Right ventricle myocardium superior (tissue), 1 donor: ENCODE results near the gene NEDD4. TPM values are rescaled to one million over a fixed set of nuclear protein-coding genes. Genes with fewer than 3 reads are reported as not detected.
"Not testable (repeated sequence)": the region's sequence is repeated elsewhere in the genome, so short reads cannot be mapped to it uniquely, and the experiment has no call there.

Experiments
- ATAC-seq: fragments of 200-7000 bp; cut with Tn5 transposase; one replicate; pipeline ENCODE4 v1.9.1; 2020; ENCODE audit warnings: mild to moderate bottlenecking; ENCODE audit not compliant: poor library complexity
- DNase-seq: peaks from one replicate; pipeline ENCODE4 v3.0.0-alpha.2; 2020
- intact Hi-C: fragments of 100-400 bp; cut with DNase I; formaldehyde crosslinking; loops from one replicate; pipeline ENCODE4 v1.11.2; 2022
- long read RNA-seq: library from polyadenylated mRNA; unstranded; transcript quantifications from one replicate; pipeline ENCODE4 v2.0.0, GENCODE V29; 2021
- total RNA-seq: library from RNA; stranded (reverse); fragmentation: NEBNext Ultra II Directional; extraction: Animal tissue kit (Norgen Biotek cat#: 25700); gene quantifications from one replicate; pipeline ENCODE4 v1.2.1, GENCODE V29; 2021
- donor health status: DM: no; HTN: yes; CAD: no; lungs with severe emphysema.

The NEDD4 gene
- total RNA-seq: 8.1 TPM
- long read RNA-seq, full-length matches to known transcripts: 7 of 7 reads
- long read RNA-seq, partial matches to known transcripts: 0 of 7 reads
- long read RNA-seq, other reads (novel, unspliced or antisense): 0 of 7 reads

DNA sequence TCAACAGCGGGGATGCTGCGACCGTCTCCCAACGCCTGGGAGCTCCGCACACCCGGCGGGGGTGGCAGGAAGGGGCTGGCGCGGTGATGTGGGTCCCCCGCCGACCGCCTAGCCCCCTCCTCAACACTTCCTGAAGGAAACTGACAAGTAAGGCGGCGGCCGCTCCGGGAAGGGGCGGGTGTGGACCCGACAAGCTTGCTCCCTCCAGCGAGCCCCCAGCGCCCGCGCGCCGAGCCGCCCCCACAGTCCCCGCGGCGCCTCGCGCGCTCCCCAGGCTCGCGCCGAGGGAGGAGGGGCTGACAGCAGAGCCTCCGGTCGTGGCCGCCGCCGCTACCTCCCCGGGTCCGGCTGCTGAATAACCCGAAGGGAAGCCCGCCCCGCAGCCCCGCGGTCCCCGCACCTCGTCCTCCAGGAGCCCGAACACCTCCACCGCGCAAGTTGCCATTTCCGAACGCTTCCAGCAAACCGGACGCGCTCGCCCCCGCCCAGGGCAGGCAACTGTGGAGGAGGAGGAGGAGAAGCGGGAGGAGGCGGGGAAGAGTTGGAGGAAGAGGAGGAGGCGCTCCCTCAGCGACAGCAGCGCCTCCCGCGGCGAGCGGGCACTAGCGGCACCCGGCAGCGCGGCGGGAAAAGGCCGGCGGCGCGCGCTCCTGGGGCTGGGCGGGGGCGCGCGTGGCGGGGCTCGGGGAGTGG, at the start of gene NEDD4:
TSS of gene NEDD4 (minus strand) at position 502 of the 693 bp plus-strand sequence. CDS start at position 445, 57 bp downstream.
- peak; percentile 91 for DNase-seq
- intact Hi-C loops: no loop called here
- ATAC-seq: peak; percentile 98

- intact Hi-C loops: no loop called here
- DNase-seq: no peak
- ATAC-seq: no peak
Observed at GRCh38 chr15:56042498-56042897, 49.1 kb upstream of the NEDD4 start.

DNA sequence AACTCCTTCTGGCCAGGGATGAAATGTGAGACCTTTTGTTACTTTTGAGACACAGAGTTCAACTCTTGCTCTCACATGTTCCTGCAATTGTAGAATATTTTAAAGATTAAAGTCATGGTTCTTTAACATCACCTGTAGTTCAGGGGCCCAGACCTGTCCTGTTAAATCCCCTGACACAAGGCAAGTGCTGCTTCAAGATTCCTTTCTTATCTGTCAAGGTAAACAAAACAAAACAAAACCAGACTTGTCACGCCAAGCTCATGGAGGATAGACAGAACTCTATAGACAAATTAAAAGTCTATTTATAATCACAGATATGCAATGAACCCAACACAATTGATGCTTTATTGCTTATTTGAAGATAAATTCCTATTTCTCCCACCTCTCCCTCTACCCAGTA, 48.6 kb upstream of the NEDD4 start:
- intact Hi-C loops: no loop called here
- no peak for DNase-seq
- no peak for ATAC-seq

- intact Hi-C loops: no loop called here
- ATAC-seq: peak; percentile 68
- DNase-seq: peak; percentile 47
Observed at GRCh38 chr15:56040081-56041035, 46.9 kb upstream of the NEDD4 start.

DNA sequence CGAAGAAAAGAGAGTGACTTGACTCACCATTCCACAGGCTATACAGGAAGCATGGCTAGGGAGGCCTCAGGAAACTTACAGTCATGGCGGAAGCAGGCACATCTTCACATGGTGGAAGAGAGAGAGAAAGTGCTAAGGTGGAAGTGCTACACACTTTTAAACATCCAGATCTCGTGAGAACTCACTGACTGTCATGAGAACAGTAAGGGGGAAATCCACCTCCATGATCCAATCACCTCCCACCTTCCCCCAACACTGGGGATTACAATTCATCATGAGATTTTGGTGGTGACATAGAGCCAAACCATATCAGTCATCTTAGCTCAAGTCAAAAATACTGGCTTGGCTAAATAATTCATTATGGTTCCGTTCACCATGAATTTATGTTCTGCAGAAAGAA, 45.3 kb upstream of the NEDD4 start:
- intact Hi-C loops: no loop called here
- ATAC-seq: no peak
- no peak for DNase-seq

GRCh38 chr15:56038015-56038414, 44.6 kb upstream of the NEDD4 start:
- ATAC-seq (no peak), DNase-seq (no peak)
- intact Hi-C loops: no loop called here

DNA sequence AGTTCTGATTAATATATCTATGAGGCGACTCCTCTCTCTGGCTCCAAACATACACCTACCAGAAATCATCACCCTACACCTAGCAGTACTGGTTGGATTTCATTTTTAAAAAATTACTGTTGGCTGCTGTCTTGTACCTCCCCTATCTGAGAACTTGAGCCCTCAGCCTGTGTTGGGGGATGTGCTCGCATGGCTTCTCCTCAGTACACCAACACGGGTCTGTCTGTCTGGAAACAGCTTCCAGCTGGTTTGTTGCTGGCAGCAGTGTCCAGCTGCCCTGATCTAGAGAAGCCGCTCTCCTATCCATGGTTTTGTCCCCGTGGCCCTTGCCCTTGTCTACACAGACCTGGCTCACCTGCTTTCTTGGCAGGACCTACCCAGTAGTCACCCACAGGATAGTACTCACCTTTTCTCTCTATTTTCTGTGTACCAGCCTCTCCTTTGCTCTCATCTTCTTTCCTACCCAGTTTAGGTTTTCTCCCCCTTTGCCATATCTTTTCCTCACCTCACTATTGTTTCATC, 43.2 kb upstream of the NEDD4 start:
- DNase-seq: no peak
- no peak for ATAC-seq
- intact Hi-C loops: no loop called here

GRCh38 chr15:56035166-56035565, 41.8 kb upstream of the NEDD4 start:
- intact Hi-C loops: no loop called here
- DNase-seq (no peak), ATAC-seq (no peak)

- no peak for DNase-seq
- intact Hi-C loops: no loop called here
- ATAC-seq: no peak
Observed at GRCh38 chr15:56034514-56034913, 41.1 kb upstream of the NEDD4 start.

GRCh38 chr15:56032373-56032772, 39.0 kb upstream of the NEDD4 start:
- intact Hi-C loops: no loop called here
- DNase-seq (no peak), ATAC-seq (no peak)

DNA sequence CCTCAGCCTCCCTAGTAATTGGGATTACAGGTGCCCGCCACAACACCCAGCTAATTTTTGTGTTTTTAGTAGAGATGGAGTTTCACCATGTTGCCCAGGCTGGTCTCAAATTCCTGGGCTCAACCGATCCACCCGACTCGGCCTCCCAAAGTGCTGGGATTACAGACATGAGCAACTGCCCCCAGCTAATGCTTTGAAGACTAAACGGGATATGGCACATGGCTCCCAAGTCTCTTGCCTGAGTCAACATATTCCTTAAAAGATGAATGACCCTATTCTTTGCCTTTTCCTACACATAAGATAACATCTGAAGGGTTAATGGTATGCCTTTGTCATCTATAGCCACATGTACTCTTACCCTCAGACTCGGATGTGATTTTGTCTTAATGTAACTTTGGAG, 38.4 kb upstream of the NEDD4 start:
- no peak for DNase-seq
- intact Hi-C loops: no loop called here
- no peak for ATAC-seq

DNA sequence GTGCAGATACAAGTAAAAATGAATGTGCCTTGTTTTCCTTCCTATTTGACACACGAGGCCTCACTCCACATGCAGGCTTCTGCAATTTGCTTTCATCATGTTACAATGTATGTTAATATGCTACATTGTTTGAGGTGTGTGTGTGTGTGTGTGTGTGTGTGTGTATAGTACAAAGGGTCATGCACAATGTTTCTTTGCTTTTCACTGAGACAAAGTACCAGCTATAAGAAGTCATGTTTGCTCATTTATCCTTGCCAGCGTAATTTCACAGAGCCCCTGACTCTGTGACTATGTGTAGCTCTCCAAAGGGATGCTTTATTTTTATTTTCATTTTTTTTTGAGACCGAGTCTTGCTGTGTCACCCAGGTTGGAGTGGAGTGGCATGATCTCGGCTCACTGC, 38.0 kb upstream of the NEDD4 start:
- no peak for DNase-seq
- intact Hi-C loops: no loop called here

GRCh38 chr15:56028430-56028829, 35.0 kb upstream of the NEDD4 start:
- DNase-seq: no peak
- intact Hi-C loops: no loop called here
- ATAC-seq: no peak

More for the DNA sequence above, 38.0 kb upstream of the NEDD4 start:
- ATAC-seq: no peak

DNA sequence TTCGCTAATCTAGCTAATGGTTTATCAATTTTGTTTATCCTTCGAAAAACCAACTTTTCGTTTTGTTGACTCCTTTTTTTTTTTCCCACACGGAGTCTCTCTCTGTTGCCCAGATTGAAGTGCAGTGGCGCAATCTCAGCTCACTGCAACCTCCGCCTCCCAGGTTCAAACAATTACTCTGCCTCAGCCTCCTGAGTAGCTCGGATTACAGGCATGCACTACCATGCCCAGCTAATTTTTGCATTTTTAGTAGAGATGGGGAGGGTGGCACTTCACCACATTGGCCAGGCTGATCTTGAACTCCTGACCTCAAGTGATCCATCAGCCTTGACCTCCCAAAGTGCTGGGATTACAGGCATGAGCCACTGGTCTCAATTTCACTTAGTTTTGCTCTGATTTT, 29.7 kb upstream of the NEDD4 start:
- ATAC-seq, DNase-seq, intact Hi-C loops: not testable (repeated sequence)

DNA sequence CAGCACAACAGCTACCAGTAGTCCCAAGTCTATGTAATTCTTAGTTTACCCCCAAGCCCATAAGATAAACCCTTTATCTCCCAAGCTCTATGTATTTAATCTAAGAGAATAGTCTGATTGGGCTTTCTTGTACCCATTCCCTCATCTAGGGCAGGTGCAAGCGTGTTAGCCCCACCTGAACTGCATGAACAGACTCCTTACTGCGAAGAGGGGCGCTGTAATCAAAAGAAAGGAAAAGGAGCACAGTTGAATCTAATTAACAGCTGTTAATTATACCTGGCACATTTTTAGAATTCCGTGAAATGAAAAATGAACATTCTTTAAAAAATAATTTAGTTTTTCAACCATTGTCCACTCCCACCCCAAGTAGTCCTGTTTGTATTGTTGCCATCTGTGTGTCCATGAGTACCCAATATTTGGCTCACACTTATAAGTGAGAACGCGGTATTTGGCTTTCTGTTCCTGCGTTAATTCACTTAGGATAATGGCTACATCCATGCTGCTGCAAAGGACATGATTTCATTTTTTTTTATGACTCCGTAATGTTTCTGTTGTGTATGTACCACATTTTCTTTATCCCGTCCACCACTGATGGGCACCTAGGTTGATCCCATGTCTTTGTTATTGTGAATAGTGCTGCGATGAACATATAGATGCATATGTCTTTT, 26.5 kb upstream of the NEDD4 start:
- DNase-seq: no peak
- intact Hi-C loops: no loop called here
- no peak for ATAC-seq

DNA sequence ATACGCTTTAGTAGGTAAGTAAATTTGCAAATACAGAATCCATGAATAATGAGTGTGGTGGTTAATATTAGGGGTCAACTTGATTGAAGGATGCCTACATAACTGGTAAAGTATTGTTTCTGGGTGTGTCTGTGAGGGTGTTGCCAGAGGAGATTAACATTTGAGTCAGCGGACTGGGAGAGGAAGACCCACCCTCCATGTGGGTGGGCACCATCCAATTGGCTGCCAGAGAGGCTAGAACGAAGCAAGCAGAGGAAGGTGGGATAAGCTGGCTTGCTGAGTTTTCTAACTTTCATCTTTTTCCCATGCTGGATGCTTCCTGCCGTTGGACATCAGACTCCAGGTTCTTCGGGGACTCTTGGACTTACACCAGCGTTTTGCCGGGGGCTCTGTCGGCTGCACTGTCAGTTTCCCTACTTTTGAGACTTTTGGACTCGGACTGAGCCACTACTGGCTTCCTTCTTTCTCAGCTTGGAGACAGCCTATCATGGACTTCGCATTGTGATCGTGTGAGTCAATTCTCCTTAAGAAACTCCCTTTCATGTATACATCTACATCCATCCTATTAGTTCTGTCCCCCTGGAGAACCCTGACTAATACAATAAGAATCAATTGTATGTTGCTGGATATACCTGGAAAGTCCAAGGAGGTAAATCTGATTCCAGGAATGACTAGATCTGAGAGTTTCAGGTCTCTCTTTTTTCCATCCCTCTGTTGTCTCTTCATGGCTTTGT, 25.8 kb upstream of the NEDD4 start:
- ATAC-seq: no peak
- DNase-seq: no peak
- intact Hi-C loops: no loop called here

DNA sequence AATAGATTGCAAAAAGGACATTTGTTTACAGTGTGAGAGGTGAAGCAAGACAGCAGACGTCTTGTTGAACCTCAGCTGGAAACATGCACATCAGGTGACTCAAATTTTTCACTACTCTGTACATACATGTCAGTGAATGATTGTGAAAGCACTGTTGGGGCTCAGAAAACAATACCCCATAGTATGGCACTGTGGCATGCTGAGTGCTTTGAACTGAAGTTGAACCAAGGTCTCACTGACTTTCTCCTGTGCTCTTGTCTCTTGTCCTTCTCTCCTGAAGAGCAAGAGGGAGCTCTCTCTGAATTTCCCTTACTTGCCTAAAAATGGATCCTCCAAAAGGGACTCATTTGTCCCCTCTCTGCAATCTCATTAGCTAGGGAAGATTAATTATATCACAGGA, 24.5 kb upstream of the NEDD4 start:
- intact Hi-C loops: no loop called here

GRCh38 chr15:56017511-56017910, 24.1 kb upstream of the NEDD4 start:
- DNase-seq (no peak), ATAC-seq (no peak)
- intact Hi-C loops: no loop called here

More for the DNA sequence above, 24.5 kb upstream of the NEDD4 start:
- DNase-seq (no peak), ATAC-seq (no peak)
